Sigmoid colon (tissue), 7 donors: ENCODE results near the gene ATXN1. TPM values are rescaled to one million over a fixed set of nuclear protein-coding genes. Genes with fewer than 3 reads are reported as not detected.

Experiments used
- DNase-seq: peaks from one replicate; pipeline ENCODE4 v3.0.0-alpha.2; 2019
- H3K27ac ChIP-seq, 4 donors: fragments of 200-600 bp; sonication (generic); one replicate each; pipeline ENCODE4 v1.5.1; 2016 to 2019; ENCODE audit warnings: mild to moderate bottlenecking in 1 of 4
- H3K27me3 ChIP-seq, 3 donors: fragments of 200-600 bp; sonication (generic); one replicate each; pipeline ENCODE4 v1.5.1; 2019; ENCODE audit warnings: mild to moderate bottlenecking in 1 of 3
- H3K36me3 ChIP-seq, 4 donors: fragments of 200-600 bp; sonication (generic); one replicate each; pipeline ENCODE4 v1.5.1; 2016 to 2019
- H3K4me1 ChIP-seq, 4 donors: fragments of 200-600 bp; sonication (generic); one replicate each; pipeline ENCODE4 v1.5.1; 2017 to 2019
- H3K4me3 ChIP-seq, 4 donors: fragments of 200-600 bp; sonication (generic); one replicate each; pipeline ENCODE4 v1.5.1; 2017 to 2019; ENCODE audit warnings: mild to moderate bottlenecking in 2 of 4, moderate library complexity in 1 of 4
- H3K9me3 ChIP-seq, 4 donors: fragments of 200-600 bp in 3 of 4; sonication (generic) in 3 of 4; one replicate each; pipeline versions ENCODE4 v1.5.1 to v1.6.1; 2013 to 2019
- EP300 ChIP-seq, 4 donors: sonication (generic); formaldehyde crosslinking; IDR thresholded peaks; one replicate each; pipeline ENCODE4 v1.6.1; 2017; ENCODE audit warnings: antibody characterized with exemption in 4 of 4
- POLR2A ChIP-seq, 2 donors: fragments of 450-650 bp; IDR thresholded peaks; one replicate each; pipeline ENCODE4 v1.6.1; 2016; ENCODE audit warnings: antibody characterized with exemption in 2 of 2, mild to moderate bottlenecking in 2 of 2, moderate library complexity in 2 of 2
- POLR2AphosphoS5 ChIP-seq, 4 donors: sonication (generic); formaldehyde crosslinking; IDR thresholded peaks; one replicate each; pipeline ENCODE4 v1.6.1; 2017; ENCODE audit warnings: antibody characterized with exemption in 4 of 4
- WGBS, 2 donors: extraction: QIAGEN DNeasy Blood & Tissue Kit; methylation state at CpG; one replicate each; pipeline ENCODE4 v1.1.7; 2013; 5-methylcytosine and 5-hydroxymethylcytosine counted together
- intact Hi-C: fragments of 100-400 bp; cut with DNase I; formaldehyde crosslinking; loops from one replicate; pipeline ENCODE4 v1.15.1; 2023
- polyA plus RNA-seq, 3 donors: library from polyadenylated mRNA; stranded (reverse); fragments of 200-250 nt; gene quantifications; one replicate each; pipeline ENCODE4 v1.2.3, GENCODE V29; 2013
- total RNA-seq, 4 donors: library from RNA; depleted of rRNA; stranded (reverse); fragments of >200 nt; gene quantifications; one replicate each; pipeline ENCODE4 v1.1.0, GENCODE V29; 2016
- TF ChIP-seq, protein P1 (sequence below), 4 experiments: fragments of 450-650 bp in 3 of 4; fragments of 200-600 bp in 1 of 4; IDR thresholded peaks; one replicate each; pipeline ENCODE4 v1.5.1; 2016 to 2019; ENCODE audit warnings: antibody characterized with exemption in 4 of 4, mild to moderate bottlenecking in 3 of 4, moderate library complexity in 2 of 4
- donor health status: healthy with polysubstance abuse.
- donor health status: Bipolar disorder and iron deficiency.
- donor health status: healthy.

ATXN1 gene
- total and polyA plus RNA-seq, 7 donors: 4.8 to 95.3 (median 37.7) TPM

DNA sequence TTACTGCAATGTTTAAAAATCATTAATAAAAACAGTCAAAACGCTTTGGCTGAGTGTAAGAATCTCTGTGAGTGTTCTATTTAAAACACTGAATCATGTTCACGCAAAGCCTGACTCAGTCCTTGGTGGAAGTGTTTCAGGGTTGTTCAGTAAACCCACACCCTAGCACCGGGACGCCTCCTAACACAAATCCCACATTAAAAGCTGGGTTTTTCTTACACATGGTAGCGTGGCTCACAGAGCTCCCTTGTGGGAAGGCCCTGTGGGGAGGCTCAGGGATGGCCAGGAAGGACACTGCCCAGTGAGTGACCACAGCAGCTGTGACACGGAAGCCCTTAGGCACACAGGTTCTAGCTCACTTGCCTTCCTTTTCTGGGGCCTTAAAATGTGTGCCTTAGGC lies 442.7 kb downstream of the ATXN1 start:
- Histone ChIP-seq H3K4me3 (no peak overlapping the region), H3K27me3 (no peaks in the 10 kb centered on the region), H3K9me3 (no peaks in the 10 kb centered on the region), H3K36me3 (no peaks in the 10 kb centered on the region), H3K27ac (peak overlapping the region; percentile 16 to 91 (median 79)), H3K4me1 (peaks cover 0 to 63% (median 56%) of the 10 kb centered on the region in 4 donors)
- peak in 1 of 4 donors; percentile 49 for TF ChIP-seq POLR2AphosphoS5 (IDR thresholded peaks at IDR 0.05)
- TF ChIP-seq, protein P1, sequence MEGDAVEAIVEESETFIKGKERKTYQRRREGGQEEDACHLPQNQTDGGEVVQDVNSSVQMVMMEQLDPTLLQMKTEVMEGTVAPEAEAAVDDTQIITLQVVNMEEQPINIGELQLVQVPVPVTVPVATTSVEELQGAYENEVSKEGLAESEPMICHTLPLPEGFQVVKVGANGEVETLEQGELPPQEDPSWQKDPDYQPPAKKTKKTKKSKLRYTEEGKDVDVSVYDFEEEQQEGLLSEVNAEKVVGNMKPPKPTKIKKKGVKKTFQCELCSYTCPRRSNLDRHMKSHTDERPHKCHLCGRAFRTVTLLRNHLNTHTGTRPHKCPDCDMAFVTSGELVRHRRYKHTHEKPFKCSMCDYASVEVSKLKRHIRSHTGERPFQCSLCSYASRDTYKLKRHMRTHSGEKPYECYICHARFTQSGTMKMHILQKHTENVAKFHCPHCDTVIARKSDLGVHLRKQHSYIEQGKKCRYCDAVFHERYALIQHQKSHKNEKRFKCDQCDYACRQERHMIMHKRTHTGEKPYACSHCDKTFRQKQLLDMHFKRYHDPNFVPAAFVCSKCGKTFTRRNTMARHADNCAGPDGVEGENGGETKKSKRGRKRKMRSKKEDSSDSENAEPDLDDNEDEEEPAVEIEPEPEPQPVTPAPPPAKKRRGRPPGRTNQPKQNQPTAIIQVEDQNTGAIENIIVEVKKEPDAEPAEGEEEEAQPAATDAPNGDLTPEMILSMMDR (IDR thresholded peaks at IDR 0.05): no peak
- 50 to 83% methylated on average over 6 of the region's 6 CpGs for WGBS, 2 donors
- intact Hi-C loops: loop anchor here (10.0 kb wide), 1 partner anchor 74 kb away; no protein-coding TSS in a partner anchor
- DNase-seq: no peak

DNA sequence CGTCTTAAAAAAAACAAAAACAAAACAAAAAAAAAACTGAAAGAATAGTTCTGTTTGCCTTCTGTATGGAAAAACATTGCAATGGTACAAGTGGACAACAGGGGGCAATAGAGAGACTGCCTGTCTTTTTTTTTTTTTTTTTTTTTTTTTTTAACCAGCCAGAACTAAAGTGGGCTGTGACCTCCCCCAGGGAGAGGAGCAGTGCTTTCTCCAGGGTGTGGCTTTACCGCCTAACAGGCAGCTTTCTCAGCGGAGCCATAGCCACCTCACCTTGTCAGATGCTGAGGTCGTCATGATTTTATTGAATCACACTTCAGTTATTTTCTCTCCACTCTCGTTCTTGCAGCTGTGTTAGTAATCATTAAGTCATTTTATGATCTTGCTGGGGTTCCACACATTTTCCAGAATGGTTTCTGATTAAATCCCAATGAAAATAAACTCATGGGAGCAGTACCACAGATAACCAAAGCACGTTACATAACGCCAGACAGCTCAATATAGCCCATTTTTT lies 444.5 kb downstream of the ATXN1 start:
- TF ChIP-seq EP300 (IDR thresholded peaks at IDR 0.05) (no peak), POLR2AphosphoS5 (IDR thresholded peaks at IDR 0.05) (no peak), POLR2A (IDR thresholded peaks at IDR 0.05) (no peak)
- TF ChIP-seq, protein P1 (IDR thresholded peaks at IDR 0.05): peak in 3 of 4 experiments; percentile 36 to 56 (median 43)
- WGBS, 2 donors: 36 to 64% methylated on average over 7 of the region's 7 CpGs
- Histone ChIP-seq H3K9me3 (no peaks in the 10 kb centered on the region), H3K27me3 (no peaks in the 10 kb centered on the region), H3K4me1 (peaks cover 0 to 46% (median 39%) of the 10 kb centered on the region in 4 donors), H3K4me3 (no peak overlapping the region), H3K27ac (peak overlapping the region in 1 of 4 donors; percentile 91), H3K36me3 (no peaks in the 10 kb centered on the region)
- intact Hi-C loops: loop anchor here (10.0 kb wide), 1 partner anchor 72 kb away; no protein-coding TSS in a partner anchor
- no peak for DNase-seq

DNA sequence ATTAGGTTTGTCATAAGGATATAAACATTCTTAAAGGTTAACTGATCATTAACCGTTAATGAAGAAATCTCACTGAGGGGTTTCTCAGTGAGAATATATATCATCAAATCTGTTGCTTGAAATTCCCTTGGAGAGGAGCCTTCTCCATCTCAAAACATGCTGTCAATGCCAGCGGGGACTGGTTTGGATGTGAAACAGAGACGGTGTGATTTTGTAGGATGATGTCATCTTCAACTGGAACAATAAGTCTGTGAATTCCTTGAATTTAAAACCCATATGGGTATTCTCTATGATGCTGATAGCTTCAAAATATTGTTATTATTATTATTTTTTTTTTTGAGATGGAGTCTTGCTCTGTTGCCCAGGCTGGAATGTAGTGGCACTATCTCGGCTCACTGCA lies 447.0 kb downstream of the ATXN1 start:
- no peak overlapping the region for H3K27ac ChIP-seq
- intact Hi-C loops: loop anchor here (10.0 kb wide), 1 partner anchor 69 kb away; no protein-coding TSS in a partner anchor
- peaks cover 0 to 21% (median 14%) of the 10 kb centered on the region in 4 donors for H3K4me1 ChIP-seq
- 92 to 96% methylated on average over 4 of the region's 4 CpGs for WGBS, 2 donors
- no peak overlapping the region for H3K4me3 ChIP-seq
- H3K36me3 ChIP-seq: peaks cover 0 to 6% (median 0%) of the 10 kb centered on the region in 4 donors
- TF ChIP-seq, protein P1 (IDR thresholded peaks at IDR 0.05): no peak
- no peak for TF ChIP-seq EP300 (IDR thresholded peaks at IDR 0.05)
- no peak for TF ChIP-seq POLR2A (IDR thresholded peaks at IDR 0.05)
- TF ChIP-seq POLR2AphosphoS5 (IDR thresholded peaks at IDR 0.05): no peak
- no peak for DNase-seq
- H3K27me3 ChIP-seq: no peaks in the 10 kb centered on the region
- H3K9me3 ChIP-seq: no peaks in the 10 kb centered on the region

DNA sequence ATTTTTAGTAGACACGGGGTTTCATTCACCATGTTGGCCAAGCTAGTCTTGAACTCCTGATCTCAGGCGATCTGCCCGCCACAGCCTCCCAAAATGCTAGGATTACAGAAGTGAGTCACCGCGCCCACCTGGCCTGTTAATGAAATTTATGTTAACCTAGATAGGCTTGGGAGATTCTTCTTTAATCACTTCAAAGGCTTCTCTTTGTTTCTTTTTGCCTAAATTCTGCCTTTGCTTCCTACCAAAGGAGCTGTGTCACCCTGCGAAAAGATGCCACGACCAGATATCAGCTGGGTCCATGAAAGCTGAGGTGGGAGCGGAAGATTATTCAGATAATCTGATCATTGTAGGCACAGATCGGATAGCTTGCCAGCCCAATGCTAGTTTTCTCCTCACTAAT lies 447.5 kb downstream of the ATXN1 start:
- Histone ChIP-seq H3K4me1 (peaks cover 0 to 15% (median 9%) of the 10 kb centered on the region in 4 donors), H3K27ac (no peak overlapping the region), H3K27me3 (no peaks in the 10 kb centered on the region), H3K9me3 (no peaks in the 10 kb centered on the region), H3K36me3 (peaks cover 0 to 6% (median 0%) of the 10 kb centered on the region in 4 donors), H3K4me3 (no peak overlapping the region)
- 91 to 96% methylated on average over 9 of the region's 9 CpGs for WGBS, 2 donors
- intact Hi-C loops: loop anchor here (10.0 kb wide), 1 partner anchor 69 kb away; no protein-coding TSS in a partner anchor
- DNase-seq: no peak
- no peak for TF ChIP-seq POLR2A (IDR thresholded peaks at IDR 0.05)
- no peak for TF ChIP-seq EP300 (IDR thresholded peaks at IDR 0.05)
- TF ChIP-seq POLR2AphosphoS5 (IDR thresholded peaks at IDR 0.05): no peak
- TF ChIP-seq, protein P1 (IDR thresholded peaks at IDR 0.05): no peak
